HG03432 (cell line): ENCODE measurements around the gene ADH5.
"Not testable (repeated sequence)": the region's sequence is repeated elsewhere in the genome, so short reads cannot be mapped to it uniquely, and the experiment has no call there.

Experiments
- ATAC-seq: cut with Tn5 transposase; IDR thresholded peaks from one replicate; pipeline ENCODE4 v1.9.1; 2021; ENCODE audit warnings: mild to moderate bottlenecking, moderate library complexity; ENCODE audit not compliant: unreplicated experiment

The ADH5 gene

GRCh38 chr4:99038213-99038612 is 50.4 kb downstream of the ADH5 start:
- no peak for ATAC-seq

GRCh38 chr4:99033956-99034355 is 54.6 kb downstream of the ADH5 start:
- no peak for ATAC-seq

GRCh38 chr4:99029852-99030251 is 58.7 kb downstream of the ADH5 start:
- ATAC-seq = no peak

- ATAC-seq = no peak
Observed at GRCh38 chr4:99029018-99029735, 59.4 kb downstream of the ADH5 start.

- ATAC-seq = peak; percentile 54
Observed at GRCh38 chr4:99028187-99028586, 60.4 kb downstream of the ADH5 start.

- ATAC-seq = no peak
Observed at GRCh38 chr4:99027304-99027703, 61.3 kb downstream of the ADH5 start.

GRCh38 chr4:99025506-99025905 is 63.1 kb downstream of the ADH5 start:
- no peak for ATAC-seq

GRCh38 chr4:99024481-99025275 is 63.9 kb downstream of the ADH5 start:
- no peak for ATAC-seq

GRCh38 chr4:99023800-99024251 is 64.8 kb downstream of the ADH5 start:
- not testable (repeated sequence) for ATAC-seq

GRCh38 chr4:99022566-99022965 is 66.0 kb downstream of the ADH5 start:
- ATAC-seq = no peak

GRCh38 chr4:99021386-99021785 is 67.2 kb downstream of the ADH5 start:
- no peak for ATAC-seq
